Measurements from ENCODE around the gene CCN2. TPM values are rescaled to one million over a fixed set of nuclear protein-coding genes. Genes with fewer than 3 reads are reported as not detected.

CCN2 gene
- total RNA-seq, 1 experiment from 2014 or later: 67.8 TPM

- H3K36me3 Mint-ChIP-seq: peaks cover 44% of the 10 kb centered on the region
- H3K27ac Mint-ChIP-seq: no peak overlapping the region
- ATAC-seq (peak; percentile 94), DNase-seq (ENCODE audit: low spot score) (no peak)
- H3K9me3 Mint-ChIP-seq: no peaks in the 10 kb centered on the region
- TF ChIP-seq ATF3 (CRISPR knock-in tag; conservative IDR thresholded peaks at IDR 0.05) (no peak), ZBTB43 (CRISPR knock-in tag; IDR thresholded peaks at IDR 0.05) (no peak), SOX15 (CRISPR knock-in tag; IDR thresholded peaks at IDR 0.05) (no peak), RELA (CRISPR knock-in tag; IDR thresholded peaks at IDR 0.05; ENCODE audit: borderline replicate concordance) (no peak), ESRRA (CRISPR knock-in tag; IDR thresholded peaks at IDR 0.05; ENCODE audit: borderline replicate concordance) (no peak), E2F4 (CRISPR knock-in tag; IDR thresholded peaks at IDR 0.05; ENCODE audit: borderline replicate concordance, low read depth) (no peak), GABPB1 (CRISPR knock-in tag; IDR thresholded peaks at IDR 0.05) (no peak), KAT7 (CRISPR knock-in tag; IDR thresholded peaks at IDR 0.05; ENCODE audit: borderline replicate concordance) (no peak), E2F5 (CRISPR knock-in tag; IDR thresholded peaks at IDR 0.05) (no peak), SMAD4 (CRISPR knock-in tag; IDR thresholded peaks at IDR 0.05) (no peak), ZNF219 (CRISPR knock-in tag; IDR thresholded peaks at IDR 0.05; ENCODE audit: borderline replicate concordance) (no peak), ZNF396 (CRISPR knock-in tag; IDR thresholded peaks at IDR 0.05; ENCODE audit: borderline replicate concordance) (no peak), TEAD4 (CRISPR knock-in tag; IDR thresholded peaks at IDR 0.05) (no peak), AR (CRISPR knock-in tag; IDR thresholded peaks at IDR 0.05) (no peak), IRF2 (CRISPR knock-in tag; IDR thresholded peaks at IDR 0.05; ENCODE audit: borderline replicate concordance, low read depth) (no peak)
- TF ChIP-seq, protein P1, sequence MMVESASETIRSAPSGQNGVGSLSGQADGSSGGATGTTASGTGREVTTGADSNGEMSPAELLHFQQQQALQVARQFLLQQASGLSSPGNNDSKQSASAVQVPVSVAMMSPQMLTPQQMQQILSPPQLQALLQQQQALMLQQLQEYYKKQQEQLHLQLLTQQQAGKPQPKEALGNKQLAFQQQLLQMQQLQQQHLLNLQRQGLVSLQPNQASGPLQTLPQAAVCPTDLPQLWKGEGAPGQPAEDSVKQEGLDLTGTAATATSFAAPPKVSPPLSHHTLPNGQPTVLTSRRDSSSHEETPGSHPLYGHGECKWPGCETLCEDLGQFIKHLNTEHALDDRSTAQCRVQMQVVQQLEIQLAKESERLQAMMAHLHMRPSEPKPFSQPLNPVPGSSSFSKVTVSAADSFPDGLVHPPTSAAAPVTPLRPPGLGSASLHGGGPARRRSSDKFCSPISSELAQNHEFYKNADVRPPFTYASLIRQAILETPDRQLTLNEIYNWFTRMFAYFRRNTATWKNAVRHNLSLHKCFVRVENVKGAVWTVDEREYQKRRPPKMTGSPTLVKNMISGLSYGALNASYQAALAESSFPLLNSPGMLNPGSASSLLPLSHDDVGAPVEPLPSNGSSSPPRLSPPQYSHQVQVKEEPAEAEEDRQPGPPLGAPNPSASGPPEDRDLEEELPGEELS (CRISPR knock-in tag; IDR thresholded peaks at IDR 0.05): no peak
- TF ChIP-seq, protein P2, sequence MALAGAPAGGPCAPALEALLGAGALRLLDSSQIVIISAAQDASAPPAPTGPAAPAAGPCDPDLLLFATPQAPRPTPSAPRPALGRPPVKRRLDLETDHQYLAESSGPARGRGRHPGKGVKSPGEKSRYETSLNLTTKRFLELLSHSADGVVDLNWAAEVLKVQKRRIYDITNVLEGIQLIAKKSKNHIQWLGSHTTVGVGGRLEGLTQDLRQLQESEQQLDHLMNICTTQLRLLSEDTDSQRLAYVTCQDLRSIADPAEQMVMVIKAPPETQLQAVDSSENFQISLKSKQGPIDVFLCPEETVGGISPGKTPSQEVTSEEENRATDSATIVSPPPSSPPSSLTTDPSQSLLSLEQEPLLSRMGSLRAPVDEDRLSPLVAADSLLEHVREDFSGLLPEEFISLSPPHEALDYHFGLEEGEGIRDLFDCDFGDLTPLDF (CRISPR knock-in tag; IDR thresholded peaks at IDR 0.05): no peak
- ChIA-PET POLR2A (interaction anchor here (1.6 kb wide), 1 partner anchor 22 kb away, joined by 4 read pairs; the partner anchor contains the start of gene CCN2), CTCF (interaction anchor here (0.5 to 1.0 kb wide), 3 partner anchors 12 to 22 kb away, joined by 3 to 7 read pairs (median 4); partner anchors contain the start of gene CCN2)
- peaks cover 14% of the 10 kb centered on the region for H3K4me1 Mint-ChIP-seq
- H3K4me3 Mint-ChIP-seq: no peak overlapping the region
- H3K27me3 Mint-ChIP-seq (ENCODE audit: low read depth): peaks cover 15% of the 10 kb centered on the region; the same call in 1 of the 2 replicates
Observed at GRCh38 chr6:131929264-131929663, 21.9 kb downstream of the CCN2 start.
